GM23338 (cell line): ENCODE data around the gene IL17A. TPM values are rescaled to one million over a fixed set of nuclear protein-coding genes. Genes with fewer than 3 reads are reported as not detected.

Experiments
- ATAC-seq: fragments of 200-7000 bp; cut with Tn5 transposase; 3 replicates; pipeline ENCODE4 v1.9.1; 2020
- DNase-seq: peaks from one replicate; pipeline ENCODE4 v3.0.0-alpha.2; 2015; ENCODE audit warnings: low spot score
- H2AFZ ChIP-seq: fragments of 200-600 bp; sonication (generic); 2 replicates; pipeline ENCODE4 v1.8.0; 2016; ENCODE audit warnings: antibody characterized with exemption, mild to moderate bottlenecking, moderate library complexity
- H3F3A ChIP-seq: fragments of 200-600 bp; sonication (generic); replicated peaks from 2 replicates; pipeline ENCODE4 v1.8.0; 2017; ENCODE audit warnings: antibody characterized with exemption, mixed run types, low read depth
- H3K27ac ChIP-seq: fragments of 200-600 bp; sonication (generic); 2 replicates; pipeline ENCODE4 v1.6.1; 2016; ENCODE audit warnings: low read depth
- H3K27me3 ChIP-seq: fragments of 200-600 bp; sonication (generic); 2 replicates; pipeline ENCODE4 v1.8.0; 2016; ENCODE audit warnings: mild to moderate bottlenecking, mixed run types, moderate library complexity; ENCODE audit not compliant: insufficient read depth
- H3K36me3 ChIP-seq: fragments of 200-600 bp; sonication (generic); 2 replicates; pipeline ENCODE4 v1.8.0; 2016; ENCODE audit warnings: mild to moderate bottlenecking; ENCODE audit not compliant: insufficient read depth
- H3K4me1 ChIP-seq: fragments of 200-600 bp; sonication (generic); 2 replicates; pipeline ENCODE4 v1.8.0; 2016; ENCODE audit warnings: mild to moderate bottlenecking, moderate library complexity; ENCODE audit not compliant: insufficient read depth
- H3K4me2 ChIP-seq: fragments of 200-600 bp; sonication (generic); 2 replicates; pipeline ENCODE4 v1.7.1; 2017; ENCODE audit warnings: mixed run types
- H3K4me3 ChIP-seq: fragments of 200-600 bp; sonication (generic); 2 replicates; pipeline ENCODE4 v1.6.1; 2016; ENCODE audit warnings: mixed run types
- H3K79me2 ChIP-seq: fragments of 200-600 bp; sonication (generic); replicated peaks from 2 replicates; pipeline ENCODE4 v1.8.0; 2017; ENCODE audit warnings: mild to moderate bottlenecking; ENCODE audit not compliant: insufficient read depth
- H3K9me2 ChIP-seq: fragments of 200-600 bp; sonication (generic); 2 replicates; pipeline ENCODE4 v1.8.0; 2017; ENCODE audit not compliant: insufficient read depth
- H4K20me1 ChIP-seq: fragments of 200-600 bp; sonication (generic); replicated peaks from 2 replicates; pipeline ENCODE4 v1.8.0; 2017; ENCODE audit warnings: mild to moderate bottlenecking; ENCODE audit not compliant: insufficient read depth
- H3K27ac Mint-ChIP-seq: 2 replicates; pipeline ENCODE4 v1.8.0; 2020; ENCODE audit warnings: inconsistent platforms, mild to moderate bottlenecking, moderate library complexity, mixed read lengths
- H3K27me3 Mint-ChIP-seq: 3 replicates; pipeline ENCODE4 v1.8.0; 2022; ENCODE audit warnings: low read depth, mild to moderate bottlenecking, moderate library complexity, mixed read lengths, inconsistent platforms; ENCODE audit not compliant: insufficient read depth, poor library complexity
- H3K36me3 Mint-ChIP-seq: 3 replicates; pipeline ENCODE4 v1.8.0; 2021; ENCODE audit warnings: low read depth, mild to moderate bottlenecking, inconsistent platforms, moderate library complexity, mixed read lengths
- H3K4me1 Mint-ChIP-seq: 3 replicates; pipeline ENCODE4 v1.8.0; 2020; ENCODE audit warnings: mild to moderate bottlenecking, inconsistent platforms, mixed read lengths
- H3K4me3 Mint-ChIP-seq: 3 replicates; pipeline ENCODE4 v1.8.0; 2021; ENCODE audit warnings: moderate library complexity, mild to moderate bottlenecking, inconsistent platforms, mixed read lengths
- H3K9me3 Mint-ChIP-seq: 3 replicates; pipeline ENCODE4 v1.8.0; 2020; ENCODE audit warnings: moderate library complexity, mild to moderate bottlenecking, inconsistent platforms, mixed read lengths
- CREB1 ChIP-seq: fragments of 250-450 bp; sonication (Bioruptor Pico); IDR thresholded peaks from 2 replicates; pipeline ENCODE4 v1.5.0; 2020; ENCODE audit warnings: low read depth, mild to moderate bottlenecking, moderate library complexity
- JUNB ChIP-seq: IDR thresholded peaks from one replicate; pipeline ENCODE4 v1.6.1; 2016; ENCODE audit warnings: antibody characterized with exemption; ENCODE audit not compliant: unreplicated experiment
- NANOG ChIP-seq: IDR thresholded peaks from 2 replicates; pipeline ENCODE4 v1.6.1; 2016; ENCODE audit warnings: antibody characterized with exemption, borderline replicate concordance
- POLR2AphosphoS5 ChIP-seq: IDR thresholded peaks from 2 replicates; pipeline ENCODE4 v1.6.1; 2016; ENCODE audit warnings: antibody characterized with exemption, low read depth
- REST ChIP-seq: IDR thresholded peaks from one replicate; pipeline ENCODE4 v1.6.1; 2018; ENCODE audit warnings: antibody characterized with exemption; ENCODE audit not compliant: unreplicated experiment
- STAT1 ChIP-seq: IDR thresholded peaks from one replicate; pipeline ENCODE4 v1.6.1; 2016; ENCODE audit warnings: antibody characterized with exemption; ENCODE audit not compliant: unreplicated experiment
- ZNF114 ChIP-seq: fragments of 250-450 bp; sonication (Bioruptor Pico); IDR thresholded peaks from 2 replicates; pipeline ENCODE4 v1.5.0; 2020; ENCODE audit warnings: mild to moderate bottlenecking, moderate library complexity
- ZNF331 ChIP-seq: fragments of 250-450 bp; sonication (Bioruptor Pico); IDR thresholded peaks from 2 replicates; pipeline ENCODE4 v1.5.0; 2020; ENCODE audit warnings: low read depth, mild to moderate bottlenecking, moderate library complexity
- polyA plus RNA-seq: library from polyadenylated mRNA; unstranded; fragments of >200 nt; fragmentation: Nextera tagmentation; extraction: Ambion mirVana; gene quantifications from 2 replicates; pipeline ENCODE4 v1.2.1, GENCODE V29; 2016
- total RNA-seq: library from RNA; depleted of rRNA; stranded (reverse); fragments of >200 nt; shearing (Covaris generic); gene quantifications from 2 replicates; pipeline ENCODE4 v1.2.3, GENCODE V29; 2014
- TF ChIP-seq, protein P1 (sequence below): fragments of 250-450 bp; sonication (Bioruptor Pico); IDR thresholded peaks from 2 replicates; pipeline ENCODE4 v1.5.0; 2020; ENCODE audit warnings: mild to moderate bottlenecking, moderate library complexity

IL17A gene
- total and polyA plus RNA-seq, 2 experiments from 2014 or later, result not detected

DNA sequence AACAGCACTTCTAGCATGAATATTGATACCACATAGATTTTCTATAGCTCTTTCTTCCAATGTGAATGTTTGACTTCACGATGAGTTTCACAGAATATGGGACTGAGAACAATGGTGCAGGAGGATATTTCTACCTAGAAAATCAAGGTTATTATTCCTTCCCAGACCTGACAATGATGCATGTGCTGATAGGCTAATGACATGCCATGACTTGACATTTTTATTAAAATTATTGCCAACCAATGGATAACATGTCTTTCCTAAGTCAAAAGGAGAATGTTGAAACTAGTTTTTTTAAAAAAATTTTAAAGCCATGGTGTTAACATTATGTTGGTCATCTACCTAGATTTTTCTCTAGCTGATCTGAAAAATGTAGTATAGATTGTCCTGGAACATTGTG, 923 bp downstream of the IL17A start (continued):
- TF ChIP-seq, protein P1, sequence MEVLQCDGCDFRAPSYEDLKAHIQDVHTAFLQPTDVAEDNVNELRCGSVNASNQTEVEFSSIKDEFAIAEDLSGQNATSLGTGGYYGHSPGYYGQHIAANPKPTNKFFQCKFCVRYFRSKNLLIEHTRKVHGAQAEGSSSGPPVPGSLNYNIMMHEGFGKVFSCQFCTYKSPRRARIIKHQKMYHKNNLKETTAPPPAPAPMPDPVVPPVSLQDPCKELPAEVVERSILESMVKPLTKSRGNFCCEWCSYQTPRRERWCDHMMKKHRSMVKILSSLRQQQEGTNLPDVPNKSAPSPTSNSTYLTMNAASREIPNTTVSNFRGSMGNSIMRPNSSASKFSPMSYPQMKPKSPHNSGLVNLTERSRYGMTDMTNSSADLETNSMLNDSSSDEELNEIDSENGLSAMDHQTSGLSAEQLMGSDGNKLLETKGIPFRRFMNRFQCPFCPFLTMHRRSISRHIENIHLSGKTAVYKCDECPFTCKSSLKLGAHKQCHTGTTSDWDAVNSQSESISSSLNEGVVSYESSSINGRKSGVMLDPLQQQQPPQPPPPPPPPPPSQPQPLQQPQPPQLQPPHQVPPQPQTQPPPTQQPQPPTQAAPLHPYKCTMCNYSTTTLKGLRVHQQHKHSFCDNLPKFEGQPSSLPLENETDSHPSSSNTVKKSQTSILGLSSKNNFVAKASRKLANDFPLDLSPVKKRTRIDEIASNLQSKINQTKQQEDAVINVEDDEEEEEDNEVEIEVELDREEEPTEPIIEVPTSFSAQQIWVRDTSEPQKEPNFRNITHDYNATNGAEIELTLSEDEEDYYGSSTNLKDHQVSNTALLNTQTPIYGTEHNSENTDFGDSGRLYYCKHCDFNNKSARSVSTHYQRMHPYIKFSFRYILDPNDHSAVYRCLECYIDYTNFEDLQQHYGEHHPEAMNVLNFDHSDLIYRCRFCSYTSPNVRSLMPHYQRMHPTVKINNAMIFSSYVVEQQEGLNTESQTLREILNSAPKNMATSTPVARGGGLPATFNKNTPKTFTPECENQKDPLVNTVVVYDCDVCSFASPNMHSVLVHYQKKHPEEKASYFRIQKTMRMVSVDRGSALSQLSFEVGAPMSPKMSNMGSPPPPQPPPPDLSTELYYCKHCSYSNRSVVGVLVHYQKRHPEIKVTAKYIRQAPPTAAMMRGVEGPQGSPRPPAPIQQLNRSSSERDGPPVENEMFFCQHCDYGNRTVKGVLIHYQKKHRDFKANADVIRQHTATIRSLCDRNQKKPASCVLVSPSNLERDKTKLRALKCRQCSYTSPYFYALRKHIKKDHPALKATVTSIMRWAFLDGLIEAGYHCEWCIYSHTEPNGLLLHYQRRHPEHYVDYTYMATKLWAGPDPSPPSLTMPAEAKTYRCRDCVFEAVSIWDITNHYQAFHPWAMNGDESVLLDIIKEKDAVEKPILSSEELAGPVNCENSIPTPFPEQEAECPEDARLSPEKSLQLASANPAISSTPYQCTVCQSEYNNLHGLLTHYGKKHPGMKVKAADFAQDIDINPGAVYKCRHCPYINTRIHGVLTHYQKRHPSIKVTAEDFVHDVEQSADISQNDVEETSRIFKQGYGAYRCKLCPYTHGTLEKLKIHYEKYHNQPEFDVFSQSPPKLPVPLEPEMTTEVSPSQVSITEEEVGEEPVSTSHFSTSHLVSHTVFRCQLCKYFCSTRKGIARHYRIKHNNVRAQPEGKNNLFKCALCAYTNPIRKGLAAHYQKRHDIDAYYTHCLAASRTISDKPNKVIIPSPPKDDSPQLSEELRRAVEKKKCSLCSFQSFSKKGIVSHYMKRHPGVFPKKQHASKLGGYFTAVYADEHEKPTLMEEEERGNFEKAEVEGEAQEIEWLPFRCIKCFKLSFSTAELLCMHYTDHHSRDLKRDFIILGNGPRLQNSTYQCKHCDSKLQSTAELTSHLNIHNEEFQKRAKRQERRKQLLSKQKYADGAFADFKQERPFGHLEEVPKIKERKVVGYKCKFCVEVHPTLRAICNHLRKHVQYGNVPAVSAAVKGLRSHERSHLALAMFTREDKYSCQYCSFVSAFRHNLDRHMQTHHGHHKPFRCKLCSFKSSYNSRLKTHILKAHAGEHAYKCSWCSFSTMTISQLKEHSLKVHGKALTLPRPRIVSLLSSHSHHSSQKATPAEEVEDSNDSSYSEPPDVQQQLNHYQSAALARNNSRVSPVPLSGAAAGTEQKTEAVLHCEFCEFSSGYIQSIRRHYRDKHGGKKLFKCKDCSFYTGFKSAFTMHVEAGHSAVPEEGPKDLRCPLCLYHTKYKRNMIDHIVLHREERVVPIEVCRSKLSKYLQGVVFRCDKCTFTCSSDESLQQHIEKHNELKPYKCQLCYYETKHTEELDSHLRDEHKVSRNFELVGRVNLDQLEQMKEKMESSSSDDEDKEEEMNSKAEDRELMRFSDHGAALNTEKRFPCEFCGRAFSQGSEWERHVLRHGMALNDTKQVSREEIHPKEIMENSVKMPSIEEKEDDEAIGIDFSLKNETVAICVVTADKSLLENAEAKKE, result no peak
- no peak for TF ChIP-seq STAT1
- TF ChIP-seq JUNB, result no peak
- TF ChIP-seq NANOG, result no peak
- no peak for TF ChIP-seq POLR2AphosphoS5

DNA sequence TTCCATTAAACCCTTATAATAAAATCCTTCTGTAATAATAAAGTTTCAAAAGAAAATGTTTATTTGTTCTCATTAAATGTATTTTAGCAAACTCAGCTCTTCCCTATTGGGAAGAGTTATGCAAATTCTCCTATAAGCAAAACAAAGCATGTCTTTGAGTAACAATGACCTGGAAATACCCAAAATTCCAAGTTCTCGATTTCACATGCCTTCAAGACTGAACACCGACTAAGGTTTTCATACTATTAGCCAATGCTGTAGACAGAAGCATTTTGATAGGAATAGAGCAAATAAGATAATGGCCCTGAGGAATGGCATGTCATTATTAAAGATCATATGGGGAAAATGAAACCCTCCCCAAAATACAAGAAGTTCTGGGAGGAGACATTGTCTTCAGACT, 3.8 kb downstream of the IL17A start:
- Histone ChIP-seq H4K20me1 (no peaks in the 10 kb centered on the region), H3K4me3 (no peak overlapping the region), H3K9me2 (peaks cover 27% of the 10 kb centered on the region), H3K36me3 (no peaks in the 10 kb centered on the region), H3K27ac (no peak overlapping the region), H2AFZ (no peak overlapping the region), H3F3A (no peaks in the 10 kb centered on the region), H3K4me2 (no peak overlapping the region), H3K4me1 (0 out of 2 replicates have a peak, but pooled peaks cover 4% of the 10 kb centered on the region), H3K27me3 (no peaks in the 10 kb centered on the region), H3K79me2 (no peaks in the 10 kb centered on the region)
- Mint-ChIP-seq H3K4me3 (no peak overlapping the region), H3K4me1 (peaks cover 12% of the 10 kb centered on the region), H3K9me3 (no peaks in the 10 kb centered on the region; the same call in 2 of the 3 replicates), H3K36me3 (peaks cover 2% of the 10 kb centered on the region), H3K27me3 (peaks cover 5% of the 10 kb centered on the region), H3K27ac (peak overlapping the region; percentile 88)
- TF ChIP-seq ZNF331 (no peak), STAT1 (no peak), REST (no peak), ZNF114 (CRISPR knock-in tag) (no peak), NANOG (0 out of 2 replicates have a peak, but pooled peaks have one; percentile 20), CREB1 (CRISPR knock-in tag) (no peak)
- ATAC-seq (no peak; the same call in 1 of the 3 replicates), DNase-seq (peak; percentile 65)
